ENCODE measurements around the gene CFAP410.
"Not testable (repeated sequence)": the region's sequence is repeated elsewhere in the genome, so short reads cannot be mapped to it uniquely, and the experiment has no call there.

CFAP410 gene

DNA sequence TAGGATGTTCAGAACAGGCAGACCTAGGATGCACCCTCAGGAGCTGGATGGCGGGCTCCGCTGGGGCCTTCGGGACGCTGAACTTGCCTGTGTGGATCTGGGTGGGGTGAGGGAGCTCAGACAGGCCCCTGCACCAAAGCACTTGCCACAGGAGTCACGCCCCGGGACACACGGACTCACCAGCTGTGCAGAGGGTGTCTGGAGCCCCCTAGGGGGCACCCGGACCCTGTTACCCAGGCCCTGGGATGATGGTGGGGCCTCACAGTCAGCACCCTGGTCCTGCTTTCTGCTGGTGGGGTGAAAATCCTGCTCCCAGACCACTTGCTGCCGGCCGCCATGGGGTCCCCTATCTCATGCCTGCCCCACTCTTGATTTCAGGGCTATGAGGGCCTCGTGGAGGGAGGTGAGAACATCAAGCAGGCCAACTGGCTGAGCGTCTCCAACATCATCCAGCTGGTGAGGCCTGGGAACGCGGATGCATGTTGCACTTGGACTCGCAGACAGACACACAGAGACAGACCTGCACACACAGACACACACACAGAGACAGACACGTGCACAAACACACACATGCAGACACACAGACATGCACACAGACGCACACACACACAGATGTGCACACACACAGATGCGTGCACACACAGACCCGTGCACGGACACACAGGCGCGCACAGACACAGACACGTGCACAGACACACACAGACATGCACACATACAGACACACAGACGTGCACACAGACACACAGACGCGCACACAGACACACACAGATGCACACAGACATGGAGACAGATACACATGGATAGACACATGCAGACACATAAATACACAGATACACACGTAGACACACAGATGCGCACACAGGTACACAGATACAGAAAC is 28.3 kb downstream of the CFAP410 start:
- 95% methylated on average over 28 of the region's 28 CpGs for WGBS
- peaks cover 46% of the 10 kb centered on the region for H3K36me3 ChIP-seq (ENCODE audit: insufficient read depth, low read length)

DNA sequence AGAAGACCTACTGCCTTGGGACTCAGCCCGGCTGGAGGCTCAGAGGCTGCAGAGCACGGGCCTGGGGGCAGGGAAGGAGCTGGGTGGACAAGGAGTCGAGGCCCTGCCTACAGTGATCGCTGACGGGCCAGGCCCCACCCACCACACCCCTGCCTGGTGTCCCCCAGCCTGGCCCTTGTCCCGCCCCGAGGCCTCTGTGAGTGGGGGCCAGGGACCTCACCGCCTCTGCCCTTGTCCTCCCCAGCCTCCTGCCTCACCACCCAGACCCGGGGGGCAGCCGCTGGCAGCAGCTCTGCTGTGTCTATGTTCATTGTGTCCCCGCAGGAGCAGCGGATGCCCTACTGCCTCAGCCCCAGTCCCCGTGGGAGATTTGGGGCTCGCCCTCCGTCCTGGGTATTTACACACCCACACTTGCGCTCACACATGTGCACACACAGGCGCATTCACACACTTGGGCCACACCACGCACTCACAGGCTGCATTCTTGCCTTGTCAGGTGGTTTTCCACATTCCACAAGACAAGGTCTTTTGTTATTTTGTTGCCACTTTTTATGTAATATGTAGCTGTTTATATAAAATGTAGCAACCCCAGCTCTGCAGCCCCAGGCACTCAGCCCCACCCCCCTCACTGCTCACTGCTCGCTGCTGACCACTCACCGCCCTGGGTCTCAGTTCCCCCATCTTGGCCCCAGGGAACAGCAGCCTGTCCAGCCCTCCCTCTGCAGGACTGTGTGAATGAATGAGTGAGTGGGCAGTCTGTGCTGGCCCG is 32.1 kb downstream of the CFAP410 start:
- Histone ChIP-seq H3K27ac (ENCODE audit: low read depth, low read length) (no peak overlapping the region), H3K4me3 (ENCODE audit: low read length) (no peak overlapping the region), H3K36me3 (ENCODE audit: insufficient read depth, low read length) (peaks cover 23% of the 10 kb centered on the region), H3K9ac (ENCODE audit: low read depth, low read length) (no peak overlapping the region), H3K27me3 (ENCODE audit: insufficient read depth, low read length) (no peaks in the 10 kb centered on the region), H3K4me1 (ENCODE audit: insufficient read depth, low read length) (peaks cover 4% of the 10 kb centered on the region), H3K9me3 (ENCODE audit: insufficient read depth, low read depth, low read length) (no peaks in the 10 kb centered on the region)
- WGBS = 95% methylated on average over 21 of the region's 21 CpGs

More for the DNA sequence above, 28.3 kb downstream of the CFAP410 start:
- Histone ChIP-seq H3K9ac (ENCODE audit: low read depth, low read length) (no peak overlapping the region), H3K27ac (ENCODE audit: low read depth, low read length) (no peak overlapping the region), H3K9me3 (ENCODE audit: insufficient read depth, low read depth, low read length) (no peaks in the 10 kb centered on the region), H3K4me1 (ENCODE audit: insufficient read depth, low read length) (peaks cover 4% of the 10 kb centered on the region), H3K27me3 (ENCODE audit: insufficient read depth, low read length) (no peaks in the 10 kb centered on the region), H3K4me3 (ENCODE audit: low read length) (no peak overlapping the region)

DNA sequence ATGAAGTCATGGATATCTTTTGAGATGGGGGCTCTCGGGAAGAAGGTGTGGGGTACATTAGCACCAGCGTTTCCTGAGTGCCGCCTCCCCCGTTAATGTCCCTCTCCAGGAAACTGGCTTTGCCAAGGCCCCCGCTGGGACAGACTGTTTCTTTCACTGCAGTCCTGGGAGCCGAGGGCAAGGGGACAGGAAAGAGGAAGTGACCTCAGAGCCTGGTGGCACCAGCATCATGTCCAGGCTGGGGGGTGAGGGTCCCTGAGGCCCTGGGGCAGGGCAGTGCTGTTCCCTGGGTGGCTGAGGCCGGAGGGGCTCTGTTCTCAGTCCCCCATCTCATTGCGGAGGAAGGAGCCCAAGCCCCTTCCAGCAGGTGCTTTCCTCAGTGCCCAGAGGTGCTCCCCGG is 33.5 kb downstream of the CFAP410 start:
- Histone ChIP-seq H3K27me3 (ENCODE audit: insufficient read depth, low read length) (no peaks in the 10 kb centered on the region), H3K4me3 (ENCODE audit: low read length) (no peak overlapping the region), H3K9ac (ENCODE audit: low read depth, low read length) (no peak overlapping the region), H3K4me1 (ENCODE audit: insufficient read depth, low read length) (peaks cover 4% of the 10 kb centered on the region), H3K36me3 (ENCODE audit: insufficient read depth, low read length) (peaks cover 12% of the 10 kb centered on the region), H3K27ac (ENCODE audit: low read depth, low read length) (no peak overlapping the region), H3K9me3 (ENCODE audit: insufficient read depth, low read depth, low read length) (no peaks in the 10 kb centered on the region)
- 94% methylated on average over 9 of the region's 9 CpGs for WGBS

DNA sequence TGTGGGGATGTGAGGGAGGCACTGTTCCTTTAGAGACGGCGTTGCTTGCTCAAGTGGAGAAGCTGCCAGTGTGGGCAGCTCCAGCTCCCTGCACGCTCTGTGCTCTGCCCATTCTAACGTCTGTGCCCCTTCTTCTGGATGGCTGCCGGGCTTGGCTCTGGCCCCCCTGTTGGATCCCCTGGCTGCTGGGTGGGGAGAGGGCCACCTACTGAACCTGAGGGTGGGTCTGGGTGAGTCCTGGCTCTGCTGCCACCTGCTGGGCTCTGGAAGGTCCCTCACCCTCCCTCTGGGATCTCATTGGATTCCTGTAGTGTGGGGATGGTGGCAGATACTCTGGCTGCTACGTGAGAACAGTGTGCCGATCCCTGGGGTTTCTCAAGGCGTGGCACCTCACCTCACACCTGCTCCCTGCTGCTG is 34.3 kb downstream of the CFAP410 start:
- Histone ChIP-seq H3K27me3 (ENCODE audit: insufficient read depth, low read length) (no peaks in the 10 kb centered on the region), H3K27ac (ENCODE audit: low read depth, low read length) (no peak overlapping the region), H3K4me3 (ENCODE audit: low read length) (no peak overlapping the region), H3K36me3 (ENCODE audit: insufficient read depth, low read length) (peaks cover 4% of the 10 kb centered on the region; the same call in 1 of the 2 replicates), H3K9me3 (ENCODE audit: insufficient read depth, low read depth, low read length) (no peaks in the 10 kb centered on the region), H3K4me1 (ENCODE audit: insufficient read depth, low read length) (peaks cover 4% of the 10 kb centered on the region), H3K9ac (ENCODE audit: low read depth, low read length) (no peak overlapping the region)
- 81% methylated on average over 8 of the region's 8 CpGs for WGBS

DNA sequence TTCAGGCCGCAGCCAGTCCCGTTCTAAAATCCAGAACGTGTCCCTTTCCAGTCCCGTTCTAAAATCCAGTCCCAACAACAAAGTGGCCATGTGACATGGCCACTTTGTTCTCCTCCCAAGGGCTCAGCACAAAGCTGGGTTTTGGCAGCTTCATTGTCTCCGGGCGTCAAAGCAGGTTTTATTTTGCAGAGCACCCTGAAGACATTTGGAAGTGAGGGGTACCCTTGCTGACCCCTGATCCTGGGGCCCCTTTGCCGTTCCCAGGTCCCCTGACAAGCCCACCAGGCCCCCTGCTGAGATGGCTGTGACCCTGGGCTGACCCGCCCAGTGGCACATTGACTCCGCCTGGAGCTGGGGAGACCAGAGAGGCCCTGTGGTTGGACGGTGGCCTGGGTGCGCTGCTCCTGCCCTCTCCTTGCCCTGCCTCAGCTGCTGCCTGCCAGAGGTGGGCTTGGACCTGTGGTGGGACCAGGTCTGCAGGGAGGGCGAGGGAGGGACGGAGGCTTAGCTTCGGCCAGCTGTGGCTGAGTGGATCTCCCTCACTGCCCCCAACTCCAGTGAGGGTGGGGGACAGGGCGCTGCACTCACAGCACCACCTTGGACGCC is 35.1 kb downstream of the CFAP410 start:
- no peaks in the 10 kb centered on the region for H3K9me3 ChIP-seq (ENCODE audit: insufficient read depth, low read depth, low read length)
- H3K4me1 ChIP-seq (ENCODE audit: insufficient read depth, low read length) = peaks cover 4% of the 10 kb centered on the region
- no peak overlapping the region; the same call in 1 of the 2 replicates for H3K27ac ChIP-seq (ENCODE audit: low read depth, low read length)
- peaks cover 4% of the 10 kb centered on the region; the same call in 1 of the 2 replicates for H3K36me3 ChIP-seq (ENCODE audit: insufficient read depth, low read length)
- H3K27me3 ChIP-seq (ENCODE audit: insufficient read depth, low read length) = no peaks in the 10 kb centered on the region
- H3K4me3 ChIP-seq (ENCODE audit: low read length) = no peak overlapping the region
- H3K9ac ChIP-seq (ENCODE audit: low read depth, low read length) = no peak overlapping the region; the same call in 1 of the 2 replicates
- WGBS = 89% methylated on average over 16 of the region's 16 CpGs

DNA sequence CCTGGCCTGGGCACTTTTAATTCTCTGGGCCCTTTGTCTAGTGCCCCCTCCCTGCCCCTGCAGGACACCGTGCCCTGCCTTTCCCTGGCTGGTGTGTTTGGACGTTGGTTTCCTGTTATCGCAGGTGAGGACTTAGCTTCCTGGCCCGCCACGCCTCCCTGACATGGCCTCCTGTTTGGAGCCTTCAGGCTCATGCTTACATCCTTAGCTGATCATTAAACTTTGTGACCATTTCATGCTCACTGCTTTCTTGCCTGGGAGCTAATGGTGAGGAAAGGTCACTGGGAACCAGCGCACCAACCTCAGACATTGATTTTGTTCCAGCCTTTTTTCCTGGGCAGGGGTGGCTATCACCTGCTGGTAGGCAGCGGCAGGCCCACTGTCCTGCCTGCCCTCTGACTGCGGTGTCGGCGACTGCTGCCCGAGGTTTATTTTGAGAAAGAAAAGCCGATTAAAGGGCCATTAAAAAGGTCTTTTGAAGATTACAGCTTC is 35.7 kb downstream of the CFAP410 start:
- WGBS = 89% methylated on average over 12 of the region's 12 CpGs
- no peak overlapping the region; the same call in 1 of the 2 replicates for H3K27ac ChIP-seq (ENCODE audit: low read depth, low read length)
- H3K4me1 ChIP-seq (ENCODE audit: insufficient read depth, low read length) = no peaks in the 10 kb centered on the region; the same call in 1 of the 2 replicates
- H3K27me3 ChIP-seq (ENCODE audit: insufficient read depth, low read length) = no peaks in the 10 kb centered on the region
- no peak overlapping the region for H3K4me3 ChIP-seq (ENCODE audit: low read length)
- H3K36me3 ChIP-seq (ENCODE audit: insufficient read depth, low read length) = peaks cover 4% of the 10 kb centered on the region; the same call in 1 of the 2 replicates
- no peaks in the 10 kb centered on the region for H3K9me3 ChIP-seq (ENCODE audit: insufficient read depth, low read depth, low read length)
- no peak overlapping the region for H3K9ac ChIP-seq (ENCODE audit: low read depth, low read length)

DNA sequence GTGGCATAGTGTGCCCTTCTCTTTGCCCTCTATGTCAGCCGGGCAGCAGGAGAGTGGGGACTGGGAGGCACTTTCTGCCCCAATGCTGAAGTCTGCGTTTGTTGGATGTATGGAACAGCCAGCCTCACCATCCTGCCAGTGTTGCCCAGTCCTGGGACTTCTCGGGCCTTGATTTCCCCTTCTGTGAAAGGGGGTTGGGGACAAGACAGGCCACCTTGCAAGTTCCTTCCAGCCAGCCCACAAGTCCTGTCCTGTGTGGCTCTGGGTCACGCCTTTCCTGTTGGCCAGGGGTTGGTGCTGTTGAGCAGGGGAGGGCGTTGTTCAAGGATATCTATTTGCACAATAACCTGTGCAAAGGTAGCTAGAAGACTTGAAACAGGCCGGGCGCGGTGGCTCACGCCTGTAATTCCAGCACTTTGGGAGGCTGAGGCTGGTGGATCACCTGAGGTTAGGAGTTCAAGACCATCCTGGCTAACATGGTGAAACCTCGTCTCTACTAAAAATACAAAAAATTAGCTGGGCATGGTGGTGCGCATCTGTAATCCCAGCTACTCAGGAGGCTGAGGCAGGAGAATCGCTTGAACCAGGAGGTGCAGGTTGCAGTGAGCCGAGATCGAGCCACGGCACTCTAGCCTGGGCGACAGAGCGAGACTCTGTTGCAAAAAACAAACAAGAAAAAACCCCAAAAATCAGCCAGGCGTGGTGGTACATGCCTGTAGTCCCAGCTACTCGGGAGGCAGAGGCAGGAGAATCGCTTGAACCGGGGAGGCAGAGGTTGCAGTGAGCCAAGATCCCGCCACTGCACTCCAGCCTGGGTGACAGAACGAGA is 36.4 kb downstream of the CFAP410 start:
- H3K27ac ChIP-seq (ENCODE audit: low read depth, low read length); H3K9ac ChIP-seq (ENCODE audit: low read depth, low read length); H3K4me3 ChIP-seq (ENCODE audit: low read length); H3K36me3 ChIP-seq (ENCODE audit: insufficient read depth, low read length); H3K27me3 ChIP-seq (ENCODE audit: insufficient read depth, low read length); H3K9me3 ChIP-seq (ENCODE audit: insufficient read depth, low read depth, low read length); H3K4me1 ChIP-seq (ENCODE audit: insufficient read depth, low read length): not testable (repeated sequence)
- WGBS = 91% methylated on average over 23 of the region's 23 CpGs

DNA sequence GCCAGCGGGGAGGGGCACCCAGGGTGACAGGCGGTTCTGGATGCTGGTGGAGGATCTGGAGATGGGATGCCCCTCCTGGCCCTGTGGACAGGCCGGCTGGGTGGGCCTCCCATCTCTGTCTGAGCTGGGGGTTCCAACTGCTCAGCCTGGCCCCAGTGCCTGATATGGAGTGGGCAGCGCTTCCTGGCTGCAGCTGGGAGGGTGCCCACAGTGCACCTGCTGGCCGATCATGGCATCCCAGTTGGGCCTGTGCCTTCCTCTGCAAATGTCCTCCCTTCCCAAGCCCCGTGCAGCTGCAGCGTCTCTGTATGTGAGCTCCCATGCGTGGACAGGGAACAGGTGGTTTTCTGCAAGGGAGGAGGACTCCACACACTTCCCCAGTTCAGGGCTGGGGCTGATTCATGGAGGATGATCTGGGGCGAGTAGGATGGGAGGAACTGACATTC is 37.2 kb downstream of the CFAP410 start:
- H3K36me3 ChIP-seq (ENCODE audit: insufficient read depth, low read length) = no peaks in the 10 kb centered on the region
- H3K27me3 ChIP-seq (ENCODE audit: insufficient read depth, low read length) = no peaks in the 10 kb centered on the region
- H3K9ac ChIP-seq (ENCODE audit: low read depth, low read length) = no peak overlapping the region
- WGBS = 94% methylated on average over 9 of the region's 9 CpGs
- no peak overlapping the region for H3K4me3 ChIP-seq (ENCODE audit: low read length)
- no peaks in the 10 kb centered on the region for H3K9me3 ChIP-seq (ENCODE audit: insufficient read depth, low read depth, low read length)
- no peak overlapping the region for H3K27ac ChIP-seq (ENCODE audit: low read depth, low read length)
- no peaks in the 10 kb centered on the region; the same call in 1 of the 2 replicates for H3K4me1 ChIP-seq (ENCODE audit: insufficient read depth, low read length)

DNA sequence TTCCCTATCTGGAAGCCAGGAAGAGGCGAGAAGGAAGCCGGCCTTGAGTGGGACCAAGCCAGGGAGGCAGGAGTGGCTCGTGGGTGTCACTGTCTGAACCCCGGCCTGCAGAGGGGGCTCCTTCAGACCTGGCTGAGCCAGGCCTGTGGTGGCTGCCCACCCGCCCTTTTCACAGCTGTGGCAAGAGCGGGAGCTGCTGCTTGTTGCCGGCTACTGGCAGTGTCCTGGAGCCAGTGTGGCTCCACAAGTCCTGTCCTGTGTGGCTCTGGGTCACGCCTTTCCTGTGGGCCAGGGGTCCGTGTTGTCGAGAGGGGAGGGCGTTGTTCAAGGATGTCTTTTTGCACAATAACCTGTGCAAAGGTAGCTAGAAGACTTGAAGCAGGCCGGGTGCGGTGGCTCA is 38.0 kb downstream of the CFAP410 start:
- Histone ChIP-seq H3K27me3 (ENCODE audit: insufficient read depth, low read length) (no peaks in the 10 kb centered on the region), H3K27ac (ENCODE audit: low read depth, low read length) (no peak overlapping the region), H3K9me3 (ENCODE audit: insufficient read depth, low read depth, low read length) (no peaks in the 10 kb centered on the region), H3K9ac (ENCODE audit: low read depth, low read length) (no peak overlapping the region; the same call in 1 of the 2 replicates), H3K4me1 (ENCODE audit: insufficient read depth, low read length) (no peaks in the 10 kb centered on the region; the same call in 1 of the 2 replicates), H3K36me3 (ENCODE audit: insufficient read depth, low read length) (no peaks in the 10 kb centered on the region), H3K4me3 (ENCODE audit: low read length) (peak overlapping the region; percentile 66)
- WGBS = 86% methylated on average over 13 of the region's 13 CpGs

DNA sequence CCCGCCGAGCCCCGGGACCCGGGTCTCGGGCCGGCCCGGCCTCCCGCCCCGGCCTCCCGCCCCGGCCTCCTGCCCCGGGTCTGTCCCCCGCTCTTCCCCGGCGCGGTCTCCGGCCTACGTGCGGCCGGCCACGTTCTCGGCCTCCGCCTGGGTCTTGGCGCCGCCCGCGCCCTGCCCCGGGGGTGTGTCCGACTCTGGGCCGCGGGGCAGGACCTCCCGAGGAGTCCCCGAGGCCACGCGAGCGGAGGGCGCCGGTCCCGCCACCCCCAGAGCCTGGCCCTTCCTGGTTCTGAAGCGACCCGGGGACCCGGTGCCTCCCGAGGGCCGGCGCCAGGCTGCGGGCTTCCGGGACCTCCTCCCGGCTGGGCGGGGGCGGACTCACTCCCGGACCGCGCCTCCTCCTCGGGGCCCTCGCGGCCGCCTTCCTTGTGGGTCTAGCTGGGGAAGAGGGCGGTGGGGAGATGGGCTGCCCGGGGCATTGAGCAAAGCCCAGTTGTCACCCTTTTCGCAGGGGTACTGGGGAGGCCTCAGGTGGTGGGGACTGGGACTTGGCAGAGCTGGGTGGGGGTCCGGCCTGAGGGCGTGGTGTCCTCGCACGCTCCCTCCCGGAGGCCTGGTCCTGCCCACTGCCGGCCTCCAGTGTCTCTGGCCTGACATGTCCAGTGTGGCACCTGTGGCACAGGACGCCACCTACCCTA is 38.8 kb downstream of the CFAP410 start:
- Histone ChIP-seq H3K27ac (ENCODE audit: low read depth, low read length) (no peak overlapping the region), H3K4me1 (ENCODE audit: insufficient read depth, low read length) (no peaks in the 10 kb centered on the region; the same call in 1 of the 2 replicates), H3K27me3 (ENCODE audit: insufficient read depth, low read length) (no peaks in the 10 kb centered on the region), H3K9me3 (ENCODE audit: insufficient read depth, low read depth, low read length) (no peaks in the 10 kb centered on the region), H3K9ac (ENCODE audit: low read depth, low read length) (peak overlapping the region; percentile 69), H3K4me3 (ENCODE audit: low read length) (peak overlapping the region; percentile 66), H3K36me3 (ENCODE audit: insufficient read depth, low read length) (no peaks in the 10 kb centered on the region)
- 2% methylated on average over 65 of the region's 67 CpGs for WGBS

Data from HUES64 (cell line).